ENCODE data around the gene ITGB3. TPM values are rescaled to one million over a fixed set of nuclear protein-coding genes. Genes with fewer than 3 reads are reported as not detected.

ITGB3 gene
- total RNA-seq, 1 experiment from 2014 or later: 0.48 TPM

DNA sequence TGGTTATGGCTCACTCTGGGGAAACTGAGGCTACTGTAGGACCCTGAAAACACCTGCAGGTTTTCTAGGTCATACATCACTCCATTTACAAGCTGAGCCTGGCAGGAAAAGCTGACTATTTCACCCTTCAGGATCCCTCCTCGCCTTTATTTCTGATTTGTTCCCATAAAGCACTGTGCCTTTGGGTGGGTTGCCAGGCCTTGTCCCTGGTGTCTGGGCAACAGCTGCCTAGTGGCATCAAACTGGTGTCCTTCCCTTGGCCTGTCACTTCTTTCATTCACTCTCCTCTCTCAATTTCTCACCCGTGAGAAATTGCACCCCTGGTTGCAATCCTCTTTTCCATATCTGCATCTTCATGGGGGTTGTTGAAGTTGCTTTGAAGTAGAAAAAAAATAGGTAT is 42.8 kb upstream of the ITGB3 start:
- BruUV-seq (replicated peaks): no TSS peak
- Histone ChIP-seq H3K4me3 (ENCODE audit: low read depth, low read length) (no peak overlapping the region), H3K9me3 (no peaks in the 10 kb centered on the region), H3K36me3 (ENCODE audit: control insufficient read depth, insufficient read depth, low read length) (no peaks in the 10 kb centered on the region), H3K27me3 (replicated peaks; ENCODE audit: control insufficient read depth, insufficient read depth, low read length) (no peaks in the 10 kb centered on the region), H3K4me1 (peaks cover 2% of the 10 kb centered on the region)
- ChIA-PET POLR2A (no interaction called here), CTCF (no interaction called here)
- Mint-ChIP-seq H3K9me3 (ENCODE audit: unreplicated experiment) (no peaks in the 10 kb centered on the region), H3K36me3 (ENCODE audit: insufficient read depth, unreplicated experiment) (no peaks in the 10 kb centered on the region), H3K4me3 (ENCODE audit: unreplicated experiment) (no peak overlapping the region), H3K27me3 (ENCODE audit: insufficient read depth, unreplicated experiment) (no peaks in the 10 kb centered on the region), H3K27ac (ENCODE audit: unreplicated experiment) (no peak overlapping the region), H3K4me1 (ENCODE audit: low read depth, unreplicated experiment) (peaks cover 3% of the 10 kb centered on the region)
- TF ChIP-seq, protein P1, sequence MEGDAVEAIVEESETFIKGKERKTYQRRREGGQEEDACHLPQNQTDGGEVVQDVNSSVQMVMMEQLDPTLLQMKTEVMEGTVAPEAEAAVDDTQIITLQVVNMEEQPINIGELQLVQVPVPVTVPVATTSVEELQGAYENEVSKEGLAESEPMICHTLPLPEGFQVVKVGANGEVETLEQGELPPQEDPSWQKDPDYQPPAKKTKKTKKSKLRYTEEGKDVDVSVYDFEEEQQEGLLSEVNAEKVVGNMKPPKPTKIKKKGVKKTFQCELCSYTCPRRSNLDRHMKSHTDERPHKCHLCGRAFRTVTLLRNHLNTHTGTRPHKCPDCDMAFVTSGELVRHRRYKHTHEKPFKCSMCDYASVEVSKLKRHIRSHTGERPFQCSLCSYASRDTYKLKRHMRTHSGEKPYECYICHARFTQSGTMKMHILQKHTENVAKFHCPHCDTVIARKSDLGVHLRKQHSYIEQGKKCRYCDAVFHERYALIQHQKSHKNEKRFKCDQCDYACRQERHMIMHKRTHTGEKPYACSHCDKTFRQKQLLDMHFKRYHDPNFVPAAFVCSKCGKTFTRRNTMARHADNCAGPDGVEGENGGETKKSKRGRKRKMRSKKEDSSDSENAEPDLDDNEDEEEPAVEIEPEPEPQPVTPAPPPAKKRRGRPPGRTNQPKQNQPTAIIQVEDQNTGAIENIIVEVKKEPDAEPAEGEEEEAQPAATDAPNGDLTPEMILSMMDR (IDR thresholded peaks at IDR 0.05; ENCODE audit: insufficient read depth in 1 of 2, low read depth in 1 of 2, low read length in 1 of 2, severe bottlenecking in 1 of 2, unreplicated experiment in 1 of 2): no peak
- intact Hi-C loops (cut with micrococcal nuclease; ENCODE audit: unreplicated experiment): no loop called here
- DNase-seq: no peak

DNA sequence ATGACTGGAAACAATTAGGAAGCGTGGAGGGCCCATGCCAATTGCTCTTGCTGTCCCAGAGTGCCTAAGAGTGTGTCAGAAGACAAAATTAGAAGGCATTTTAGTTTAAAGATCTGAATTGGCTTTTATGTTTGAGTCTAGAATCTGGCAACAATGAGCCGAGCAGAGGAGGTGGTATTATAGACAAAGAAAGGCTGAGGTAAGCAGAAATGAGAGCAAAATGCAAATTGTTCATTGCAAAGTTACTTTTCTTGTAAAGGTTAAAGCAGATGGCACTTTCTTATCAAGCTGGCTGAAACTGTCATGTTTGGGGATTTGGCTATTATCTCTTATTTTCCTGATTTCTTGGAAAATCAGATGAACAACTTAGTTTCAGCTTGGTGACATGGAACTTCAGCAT is 41.2 kb upstream of the ITGB3 start:
- BruUV-seq (replicated peaks): no TSS peak
- Mint-ChIP-seq H3K4me3 (ENCODE audit: unreplicated experiment) (no peak overlapping the region), H3K9me3 (ENCODE audit: unreplicated experiment) (no peaks in the 10 kb centered on the region), H3K27me3 (ENCODE audit: insufficient read depth, unreplicated experiment) (no peaks in the 10 kb centered on the region), H3K4me1 (ENCODE audit: low read depth, unreplicated experiment) (no peaks in the 10 kb centered on the region), H3K27ac (ENCODE audit: unreplicated experiment) (no peak overlapping the region), H3K36me3 (ENCODE audit: insufficient read depth, unreplicated experiment) (no peaks in the 10 kb centered on the region)
- ChIA-PET POLR2A (no interaction called here), CTCF (no interaction called here)
- no peaks in the 10 kb centered on the region for H3K36me3 ChIP-seq (ENCODE audit: control insufficient read depth, insufficient read depth, low read length)
- no peaks in the 10 kb centered on the region for H3K9me3 ChIP-seq
- no peaks in the 10 kb centered on the region for H3K4me1 ChIP-seq
- no peak for DNase-seq
- intact Hi-C loops (cut with micrococcal nuclease; ENCODE audit: unreplicated experiment): no loop called here
- TF ChIP-seq, protein P1 (IDR thresholded peaks at IDR 0.05; ENCODE audit: insufficient read depth in 1 of 2, low read depth in 1 of 2, low read length in 1 of 2, severe bottlenecking in 1 of 2, unreplicated experiment in 1 of 2): no peak
- no peak overlapping the region for H3K4me3 ChIP-seq (ENCODE audit: low read depth, low read length)
- H3K27me3 ChIP-seq (replicated peaks; ENCODE audit: control insufficient read depth, insufficient read depth, low read length): no peaks in the 10 kb centered on the region

DNA sequence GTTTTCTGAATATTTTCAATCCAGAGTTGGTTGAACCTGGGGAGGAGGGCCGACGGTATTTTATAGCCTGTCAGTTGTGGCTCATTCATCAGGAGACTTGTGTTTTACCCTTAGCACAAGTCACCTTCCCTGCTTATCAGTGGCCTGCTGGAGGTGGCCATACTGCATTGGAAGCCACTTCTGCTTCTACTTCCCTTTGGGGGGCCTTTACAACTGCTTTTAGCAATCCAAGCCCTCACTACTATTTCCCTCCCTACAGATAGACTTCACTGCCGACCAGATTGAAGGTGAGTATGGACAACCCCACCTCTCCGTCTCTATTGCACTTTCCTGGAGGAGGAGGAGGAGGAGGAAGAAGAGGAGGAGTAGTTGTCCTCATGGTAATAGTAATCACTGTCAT is 40.1 kb upstream of the ITGB3 start:
- H3K36me3 Mint-ChIP-seq (ENCODE audit: insufficient read depth, unreplicated experiment): no peaks in the 10 kb centered on the region
- no peaks in the 10 kb centered on the region for H3K27me3 Mint-ChIP-seq (ENCODE audit: insufficient read depth, unreplicated experiment)
- H3K9me3 Mint-ChIP-seq (ENCODE audit: unreplicated experiment): no peaks in the 10 kb centered on the region
- intact Hi-C loops (cut with micrococcal nuclease; ENCODE audit: unreplicated experiment): no loop called here
- CTCF ChIA-PET: no interaction called here
- POLR2A ChIA-PET: no interaction called here
- H3K4me1 Mint-ChIP-seq (ENCODE audit: low read depth, unreplicated experiment): no peaks in the 10 kb centered on the region
- H3K36me3 ChIP-seq (ENCODE audit: control insufficient read depth, insufficient read depth, low read length): no peaks in the 10 kb centered on the region
- H3K9me3 ChIP-seq: no peaks in the 10 kb centered on the region
- no peak overlapping the region for H3K4me3 Mint-ChIP-seq (ENCODE audit: unreplicated experiment)
- DNase-seq: no peak
- no peak overlapping the region for H3K27ac Mint-ChIP-seq (ENCODE audit: unreplicated experiment)
- no peak overlapping the region for H3K4me3 ChIP-seq (ENCODE audit: low read depth, low read length)
- H3K4me1 ChIP-seq: 0 out of 2 replicates have a peak, but pooled peaks cover under 1% of the 10 kb centered on the region
- TF ChIP-seq, protein P1 (IDR thresholded peaks at IDR 0.05; ENCODE audit: insufficient read depth in 1 of 2, low read depth in 1 of 2, low read length in 1 of 2, severe bottlenecking in 1 of 2, unreplicated experiment in 1 of 2): no peak
- H3K27me3 ChIP-seq (replicated peaks; ENCODE audit: control insufficient read depth, insufficient read depth, low read length): no peaks in the 10 kb centered on the region
- BruUV-seq (replicated peaks): no TSS peak
